HFF-Myc (cell line): ENCODE data around the gene DISC1.

Source experiments
- DNase-seq: peaks from one replicate; pipeline ENCODE4 v3.0.0-alpha.2; 2011; ENCODE audit warnings: low read depth; ENCODE audit errors: extremely low read depth
- H3K4me3 ChIP-seq: replicated peaks from 2 replicates; pipeline ENCODE4 v1.5.1; 2011; ENCODE audit warnings: low read depth, mild to moderate bottlenecking, control low read depth, low read length
- CTCF ChIP-seq: IDR thresholded peaks from 2 replicates; pipeline ENCODE4 v1.5.1; 2012; ENCODE audit warnings: mild to moderate bottlenecking, low read depth, low read length, control low read depth; ENCODE audit errors: missing control alignments

The DISC1 gene

GRCh38 chr1:231663211-231663792 lies 36.7 kb downstream of the DISC1 start:
- TF ChIP-seq CTCF: no peak
- no peak overlapping the region for H3K4me3 ChIP-seq
- DNase-seq: no peak

- H3K4me3 ChIP-seq: no peak overlapping the region
- DNase-seq: no peak
- TF ChIP-seq CTCF: no peak
These were observed 38.5 kb downstream of the DISC1 start for GRCh38 chr1:231665101-231665500.

GRCh38 chr1:231665726-231666125 lies 39.1 kb downstream of the DISC1 start:
- DNase-seq: no peak
- H3K4me3 ChIP-seq: no peak overlapping the region
- TF ChIP-seq CTCF: no peak

GRCh38 chr1:231666220-231666936 lies 39.8 kb downstream of the DISC1 start:
- DNase-seq: no peak
- H3K4me3 ChIP-seq: no peak overlapping the region
- no peak for TF ChIP-seq CTCF

- no peak for DNase-seq
- no peak overlapping the region for H3K4me3 ChIP-seq
- no peak for TF ChIP-seq CTCF
These were observed 40.5 kb downstream of the DISC1 start for GRCh38 chr1:231666937-231667608.

GRCh38 chr1:231667896-231668506 lies 41.4 kb downstream of the DISC1 start:
- TF ChIP-seq CTCF: no peak
- DNase-seq: no peak
- H3K4me3 ChIP-seq: no peak overlapping the region
